ENCODE measurements around the gene ADGRL2. TPM values are rescaled to one million over a fixed set of nuclear protein-coding genes. Genes with fewer than 3 reads are reported as not detected.

Gene ADGRL2
- total and polyA plus RNA-seq, 2 of the 4 experiments (the other 2 are of a cell fraction): 17.0 to 42.7 TPM

DNA sequence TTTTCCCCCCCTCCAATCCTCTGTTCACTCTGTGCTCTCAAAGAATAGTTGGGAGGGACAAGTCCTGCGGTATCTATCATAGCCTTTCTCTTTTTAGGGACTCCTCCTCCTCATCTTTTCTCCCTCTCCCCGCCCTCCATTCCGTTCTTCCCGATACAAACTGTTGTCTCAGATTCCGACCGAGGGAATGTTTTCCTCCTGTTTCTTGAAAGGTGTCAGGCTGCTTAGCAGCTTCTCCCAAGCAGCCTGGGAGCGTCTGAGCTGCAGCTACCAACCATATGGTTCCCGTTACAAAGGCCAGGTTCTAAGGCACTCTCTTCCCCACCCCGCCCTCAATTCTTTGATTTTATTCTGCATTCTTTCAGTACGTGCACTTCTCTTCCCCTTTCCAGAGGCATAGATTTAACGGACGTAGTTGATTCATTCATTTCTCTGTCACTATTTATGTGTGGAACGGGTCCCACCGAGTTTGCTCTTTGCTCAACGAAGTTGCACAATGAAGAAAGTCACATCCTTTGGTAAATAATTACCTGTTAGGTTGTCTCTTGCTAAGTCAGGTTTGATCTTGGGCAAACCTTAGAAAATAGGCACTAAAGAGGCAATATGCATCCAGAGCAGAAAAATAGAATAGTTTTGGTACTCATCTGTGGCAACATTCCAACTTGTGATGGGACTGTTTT lies 2.8 kb downstream of the ADGRL2 start:
- peak overlapping the region; percentile 55 for H3K4me3 ChIP-seq (ENCODE audit: insufficient read depth, low read depth, low read length)
- H3K4ac ChIP-seq (ENCODE audit: low read depth, low read length): no peak overlapping the region
- H4K8ac ChIP-seq (ENCODE audit: low read depth in 2 of 2, low read length in 2 of 2): no peak overlapping the region; a peak in 1 of 4 replicates
- peak; percentile 2 for DNase-seq
- no peak overlapping the region for H2AK9ac ChIP-seq (replicated peaks; ENCODE audit: low read depth, low read length, poor library complexity)
- no peaks in the 10 kb centered on the region for H3K4me1 ChIP-seq (ENCODE audit: control insufficient read depth, insufficient read depth, low read length)
- H3K4me2 ChIP-seq (ENCODE audit: low read depth, low read length): peak overlapping the region; percentile 68
- H2AFZ ChIP-seq (replicated peaks; ENCODE audit: low read length, poor library complexity): peak overlapping the region; percentile 90
- dilution Hi-C loops (cut with HindIII; ENCODE audit: low sequenced_read_pairs, unreplicated experiment) (no loop called here), intact Hi-C loops (cut with micrococcal nuclease) (loop anchor here (5.0 kb wide), 1 partner anchor 534 kb away; no protein-coding TSS in a partner anchor), in situ Hi-C loops (cut with MboI; ENCODE audit: low sequenced_read_pairs) (no loop called here)
- no peak overlapping the region for H2AK5ac ChIP-seq (ENCODE audit: low read depth, low read length)
- H2BK120ac ChIP-seq (ENCODE audit: low read depth, low read length): no peak overlapping the region
- H3K9me3 ChIP-seq (ENCODE audit: control insufficient read depth, insufficient read depth, low read length): no peaks in the 10 kb centered on the region
- H4K20me1 ChIP-seq (ENCODE audit: insufficient read depth, low read length): no peaks in the 10 kb centered on the region
- no peak overlapping the region for H2BK20ac ChIP-seq (ENCODE audit: low read depth, low read length)
- H3K27ac ChIP-seq (ENCODE audit: insufficient read depth, low read length): no peak overlapping the region
- peak overlapping the region; percentile 40; the same call in 1 of the 2 replicates for H3K23ac ChIP-seq (ENCODE audit: low read depth, low read length)
- H3K79me1 ChIP-seq (ENCODE audit: low read depth in 1 of 2, low read length in 2 of 2): no peaks in the 10 kb centered on the region; a peak in 1 of 4 replicates
- WGBS, 2 experiments (ENCODE audit: extremely low coverage in 2 of 2, insufficient read length in 1 of 2): 0% methylated on average over 7 of the region's 15 CpGs; no CpG with 5 or more reads in 1 of the 2 experiments
- H3K56ac ChIP-seq (ENCODE audit: extremely low read depth, insufficient read depth, low read length): no peak overlapping the region
- no peak overlapping the region for H3K18ac ChIP-seq (ENCODE audit: low read depth, low read length)
- H2BK5ac ChIP-seq (ENCODE audit: low read depth, low read length, poor library complexity, severe bottlenecking): no peak overlapping the region
- H3K9ac ChIP-seq (ENCODE audit: low read depth, low read length): peak overlapping the region; percentile 21; the same call in 1 of the 2 replicates
- H3K36me3 ChIP-seq (ENCODE audit: control insufficient read depth, insufficient read depth, low read length): no peaks in the 10 kb centered on the region
- no peaks in the 10 kb centered on the region for H3K9me1 ChIP-seq (ENCODE audit: insufficient read depth, low read length)
- no peak for ATAC-seq (ENCODE audit: low read depth)
- ChIA-PET POLR2A (ENCODE audit: unreplicated experiment) (no interaction called here), CTCF (no interaction called here)
- H3K27me3 ChIP-seq (ENCODE audit: control insufficient read depth, insufficient read depth, low read length): peaks cover 8% of the 10 kb centered on the region
- H2BK15ac ChIP-seq (ENCODE audit: low read depth, low read length): no peak overlapping the region
- H3K14ac ChIP-seq (replicated peaks; ENCODE audit: low read depth, low read length): 0 out of 2 replicates have a peak overlapping the region, but pooled peaks have one; percentile 23
- H4K91ac ChIP-seq (ENCODE audit: insufficient read depth, low read depth, low read length): no peak overlapping the region
- no TSS peak for BruUV-seq (replicated peaks)
- H4K5ac ChIP-seq (ENCODE audit: low read depth, low read length): no peak overlapping the region
- TF ChIP-seq, protein P1, sequence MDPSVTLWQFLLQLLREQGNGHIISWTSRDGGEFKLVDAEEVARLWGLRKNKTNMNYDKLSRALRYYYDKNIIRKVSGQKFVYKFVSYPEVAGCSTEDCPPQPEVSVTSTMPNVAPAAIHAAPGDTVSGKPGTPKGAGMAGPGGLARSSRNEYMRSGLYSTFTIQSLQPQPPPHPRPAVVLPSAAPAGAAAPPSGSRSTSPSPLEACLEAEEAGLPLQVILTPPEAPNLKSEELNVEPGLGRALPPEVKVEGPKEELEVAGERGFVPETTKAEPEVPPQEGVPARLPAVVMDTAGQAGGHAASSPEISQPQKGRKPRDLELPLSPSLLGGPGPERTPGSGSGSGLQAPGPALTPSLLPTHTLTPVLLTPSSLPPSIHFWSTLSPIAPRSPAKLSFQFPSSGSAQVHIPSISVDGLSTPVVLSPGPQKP (IDR thresholded peaks at IDR 0.05; ENCODE audit: borderline replicate concordance, low read depth, low read length): no peak
- TF ChIP-seq SMC3 (IDR thresholded peaks at IDR 0.05; ENCODE audit: low read depth, low read length) (no peak), NFE2L2 (IDR thresholded peaks at IDR 0.05; ENCODE audit: low read depth, low read length) (no peak), RFX5 (IDR thresholded peaks at IDR 0.05; ENCODE audit: low read depth, low read length) (no peak), MAZ (IDR thresholded peaks at IDR 0.05; ENCODE audit: borderline replicate concordance, low read depth, low read length) (no peak), POLR2A (IDR thresholded peaks at IDR 0.05; ENCODE audit: low read depth, low read length) (no peak), RCOR1 (IDR thresholded peaks at IDR 0.05; ENCODE audit: insufficient replicate concordance, low read length) (no peak), CEBPB (IDR thresholded peaks at IDR 0.05; ENCODE audit: low read depth, low read length) (no peak), FOS (IDR thresholded peaks at IDR 0.05; ENCODE audit: low read depth, low read length) (no peak), RAD21 (IDR thresholded peaks at IDR 0.05; ENCODE audit: low read length) (no peak), CHD1 (IDR thresholded peaks at IDR 0.05; ENCODE audit: low read depth, low read length) (no peak), MXI1 (IDR thresholded peaks at IDR 0.05; ENCODE audit: borderline replicate concordance, low read depth, low read length) (no peak), BHLHE40 (IDR thresholded peaks at IDR 0.05; ENCODE audit: low read depth, low read length) (no peak)
- TF ChIP-seq, protein P2, sequence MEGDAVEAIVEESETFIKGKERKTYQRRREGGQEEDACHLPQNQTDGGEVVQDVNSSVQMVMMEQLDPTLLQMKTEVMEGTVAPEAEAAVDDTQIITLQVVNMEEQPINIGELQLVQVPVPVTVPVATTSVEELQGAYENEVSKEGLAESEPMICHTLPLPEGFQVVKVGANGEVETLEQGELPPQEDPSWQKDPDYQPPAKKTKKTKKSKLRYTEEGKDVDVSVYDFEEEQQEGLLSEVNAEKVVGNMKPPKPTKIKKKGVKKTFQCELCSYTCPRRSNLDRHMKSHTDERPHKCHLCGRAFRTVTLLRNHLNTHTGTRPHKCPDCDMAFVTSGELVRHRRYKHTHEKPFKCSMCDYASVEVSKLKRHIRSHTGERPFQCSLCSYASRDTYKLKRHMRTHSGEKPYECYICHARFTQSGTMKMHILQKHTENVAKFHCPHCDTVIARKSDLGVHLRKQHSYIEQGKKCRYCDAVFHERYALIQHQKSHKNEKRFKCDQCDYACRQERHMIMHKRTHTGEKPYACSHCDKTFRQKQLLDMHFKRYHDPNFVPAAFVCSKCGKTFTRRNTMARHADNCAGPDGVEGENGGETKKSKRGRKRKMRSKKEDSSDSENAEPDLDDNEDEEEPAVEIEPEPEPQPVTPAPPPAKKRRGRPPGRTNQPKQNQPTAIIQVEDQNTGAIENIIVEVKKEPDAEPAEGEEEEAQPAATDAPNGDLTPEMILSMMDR (conservative IDR thresholded peaks at IDR 0.05; ENCODE audit: low read depth, low read length): no peak
- TF ChIP-seq, protein P3, sequence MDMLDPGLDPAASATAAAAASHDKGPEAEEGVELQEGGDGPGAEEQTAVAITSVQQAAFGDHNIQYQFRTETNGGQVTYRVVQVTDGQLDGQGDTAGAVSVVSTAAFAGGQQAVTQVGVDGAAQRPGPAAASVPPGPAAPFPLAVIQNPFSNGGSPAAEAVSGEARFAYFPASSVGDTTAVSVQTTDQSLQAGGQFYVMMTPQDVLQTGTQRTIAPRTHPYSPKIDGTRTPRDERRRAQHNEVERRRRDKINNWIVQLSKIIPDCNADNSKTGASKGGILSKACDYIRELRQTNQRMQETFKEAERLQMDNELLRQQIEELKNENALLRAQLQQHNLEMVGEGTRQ (IDR thresholded peaks at IDR 0.05; ENCODE audit: low read depth, low read length): no peak

All from IMR-90 (cell line).